Measurements from ENCODE around the gene CPT1A.

- no peak for TF ChIP-seq POLR2A (IDR thresholded peaks at IDR 0.05)
- TF ChIP-seq CTCF (IDR thresholded peaks at IDR 0.05 in 4 of 5, conservative IDR thresholded peaks at IDR 0.05 in 1 of 5), result no peak
Observed at GRCh38 chr11:68761801-68762200, 79.9 kb downstream of the CPT1A start.
